Panc1 (cell line): ENCODE measurements around the gene TPP1. TPM values are rescaled to one million over a fixed set of nuclear protein-coding genes. Genes with fewer than 3 reads are reported as not detected.

ENCODE experiments used
- ATAC-seq: fragments of 200-7000 bp; cut with Tn5 transposase; 2 replicates; pipeline ENCODE4 v1.9.1; 2020; ENCODE audit warnings: mild to moderate bottlenecking, moderate library complexity
- BruUV-seq: library from RNA; stranded (reverse); fragments of 400-500 nt; replicated peaks from 2 replicates; lab custom pipeline; 2021; lab: Mats Ljungman, UMichigan
- CTCF ChIA-PET: fragments of 300-600 bp; sonication (Branson Sonifier 250); formaldehyde crosslinking; loops from one replicate; lab custom pipeline; 2022; ENCODE audit warnings: antibody characterized with exemption; lab: Charles Lee
- POLR2A ChIA-PET: fragments of 300-600 bp; sonication (Branson Sonifier 250); formaldehyde crosslinking; loops from one replicate; lab custom pipeline; 2022; ENCODE audit warnings: antibody characterized with exemption; lab: Charles Lee
- DNase-seq: peaks from one replicate; pipeline ENCODE4 v3.0.0-alpha.2; 2010; ENCODE audit warnings: low read depth, low spot score
- H3K27ac ChIP-seq: 2 replicates; pipeline ENCODE4 v1.5.1; 2011; ENCODE audit warnings: mild to moderate bottlenecking, low read length, inconsistent platforms
- H3K27me3 ChIP-seq: fragments of 200-500 bp; sonication (Bioruptor generic); 2 replicates; pipeline ENCODE4 v1.6.0; 2014; ENCODE audit warnings: low read length, inconsistent platforms; ENCODE audit not compliant: control insufficient read depth, insufficient read depth
- H3K36me3 ChIP-seq: fragments of 200-500 bp; sonication (Bioruptor generic); 2 replicates; pipeline ENCODE4 v1.5.1; 2014; ENCODE audit warnings: inconsistent platforms, mild to moderate bottlenecking, low read length, moderate library complexity; ENCODE audit not compliant: control insufficient read depth, insufficient read depth
- H3K4me1 ChIP-seq: 2 replicates; pipeline ENCODE4 v1.5.1; 2011; ENCODE audit warnings: inconsistent platforms, mild to moderate bottlenecking, low read length, moderate library complexity; ENCODE audit not compliant: control insufficient read depth, insufficient read depth
- H3K4me3 ChIP-seq, 2 experiments: 2 replicates each; pipeline ENCODE4 v1.5.1; 2011 to 2012; ENCODE audit warnings: low read depth in 2 of 2, low read length in 2 of 2, mild to moderate bottlenecking in 2 of 2, inconsistent platforms in 1 of 2, moderate library complexity in 1 of 2
- H3K9me3 ChIP-seq: fragments of 200-500 bp; sonication (Bioruptor generic); 2 replicates; pipeline ENCODE4 v1.5.1; 2014; ENCODE audit warnings: low read depth, mild to moderate bottlenecking, inconsistent platforms, low read length, moderate library complexity; ENCODE audit not compliant: control insufficient read depth, insufficient read depth
- CTCF ChIP-seq: fragments of 450-650 bp; IDR thresholded peaks from 2 replicates; pipeline ENCODE4 v1.5.1; 2017; ENCODE audit warnings: mild to moderate bottlenecking
- POLR2AphosphoS5 ChIP-seq: IDR thresholded peaks from 2 replicates; pipeline ENCODE4 v1.6.1; 2012; ENCODE audit warnings: mild to moderate bottlenecking, low read depth, low read length, moderate library complexity
- REST ChIP-seq, 2 experiments: IDR thresholded peaks; 2 replicates each; pipeline ENCODE4 v1.6.1; 2011 to 2012; ENCODE audit warnings: low read depth in 2 of 2, control low read depth in 1 of 2, low read length in 1 of 2, mild to moderate bottlenecking in 1 of 2, moderate library complexity in 1 of 2; ENCODE audit not compliant: insufficient read depth in 1 of 2
- SIN3A ChIP-seq: IDR thresholded peaks from 2 replicates; pipeline ENCODE4 v1.6.1; 2012; ENCODE audit warnings: low read depth, mild to moderate bottlenecking, low read length, moderate library complexity, borderline replicate concordance; ENCODE audit not compliant: insufficient read depth
- TCF7L2 ChIP-seq: IDR thresholded peaks from 2 replicates; pipeline ENCODE4 v1.6.1; 2011; ENCODE audit warnings: mild to moderate bottlenecking, low read depth, low read length, inconsistent platforms
- in situ Hi-C: cut with HindIII; loops from 2 replicates; pipeline ENCODE4 v1.10.0; 2016; ENCODE audit warnings: low sequenced_read_pairs, low pct_unique_long_range_greater_than_20kb
- intact Hi-C: fragments of 100-400 bp; cut with micrococcal nuclease; formaldehyde crosslinking; loops from one replicate; pipeline ENCODE4 v1.10.0; 2022; ENCODE audit not compliant: unreplicated experiment
- total RNA-seq: library from RNA; stranded (reverse); gene quantifications from one replicate; pipeline ENCODE4 v1.2.1, GENCODE V29; 2021; ENCODE audit not compliant: unreplicated experiment

TPP1 gene
- total RNA-seq, 1 experiment from 2014 or later, result 200 TPM

- ChIA-PET POLR2A (interaction anchor here (0.6 to 0.8 kb wide), 2 partner anchors 17 to 74 kb away, joined by 3 to 8 read pairs; no protein-coding TSS in a partner anchor), CTCF (interaction anchor here (1.2 to 1.3 kb wide), 2 partner anchors 74 to 78 kb away, joined by 3 to 7 read pairs; partner anchors contain the start of gene MRPL17)
- ATAC-seq (no peak), DNase-seq (no peak)
- BruUV-seq, result TSS peak; percentile 72
- Histone ChIP-seq H3K27ac (peak overlapping the region; percentile 98), H3K9me3 (no peaks in the 10 kb centered on the region), H3K4me3 (peak overlapping the region; percentile 95 to 98), H3K36me3 (peaks cover 16% of the 10 kb centered on the region), H3K4me1 (peaks cover 46% of the 10 kb centered on the region), H3K27me3 (no peaks in the 10 kb centered on the region)
- in situ Hi-C loops (no loop called here), intact Hi-C loops (loop anchor here (10.0 kb wide), 1 partner anchor 230 kb away; no protein-coding TSS in a partner anchor)
- TF ChIP-seq TCF7L2 (no peak), REST (IDR thresholded peaks at IDR 0.05; ENCODE audit: insufficient read depth in 1 of 2, low read depth in 2 of 2, low read length in 1 of 2) (no peak), POLR2AphosphoS5 (no peak), SIN3A (no peak), CTCF (no peak)
These were observed 14.4 kb downstream of the TPP1 start for GRCh38 chr11:6604790-6605189.

- intact Hi-C loops, result loop anchor here (10.0 kb wide), 1 partner anchor 229 kb away; no protein-coding TSS in a partner anchor
- DNase-seq (no peak), ATAC-seq (peak; percentile 43)
- H3K4me1 ChIP-seq, result peaks cover 46% of the 10 kb centered on the region
- POLR2A ChIA-PET, result interaction anchor here (0.6 to 0.8 kb wide), 2 partner anchors 16 to 74 kb away, joined by 3 to 8 read pairs; no protein-coding TSS in a partner anchor
- peak overlapping the region; percentile 98 for H3K27ac ChIP-seq
- H3K36me3 ChIP-seq, result peaks cover 17% of the 10 kb centered on the region
- TF ChIP-seq SIN3A (no peak), TCF7L2 (no peak), POLR2AphosphoS5 (no peak), CTCF (no peak; the same call in 1 of the 2 replicates), REST (IDR thresholded peaks at IDR 0.05; ENCODE audit: insufficient read depth in 1 of 2, low read depth in 2 of 2, low read length in 1 of 2) (no peak)
- H3K4me3 ChIP-seq, result peak overlapping the region; percentile 95 to 98
- in situ Hi-C loops, result no loop called here
- no peaks in the 10 kb centered on the region for H3K9me3 ChIP-seq
- H3K27me3 ChIP-seq, result no peaks in the 10 kb centered on the region
- CTCF ChIA-PET, result interaction anchor here (1.2 to 1.3 kb wide), 2 partner anchors 73 to 79 kb away, joined by 3 to 7 read pairs; partner anchors contain the start of gene MRPL17
- no TSS peak for BruUV-seq
These were observed 15.1 kb downstream of the TPP1 start for GRCh38 chr11:6604081-6604626.
